GM19328 (cell line): ENCODE data around the gene PTPRD.

ENCODE experiments used
- ATAC-seq: cut with Tn5 transposase; IDR thresholded peaks from one replicate; pipeline ENCODE4 v1.9.1; 2021; ENCODE audit warnings: mild to moderate bottlenecking, moderate library complexity; ENCODE audit not compliant: unreplicated experiment

The PTPRD gene

DNA sequence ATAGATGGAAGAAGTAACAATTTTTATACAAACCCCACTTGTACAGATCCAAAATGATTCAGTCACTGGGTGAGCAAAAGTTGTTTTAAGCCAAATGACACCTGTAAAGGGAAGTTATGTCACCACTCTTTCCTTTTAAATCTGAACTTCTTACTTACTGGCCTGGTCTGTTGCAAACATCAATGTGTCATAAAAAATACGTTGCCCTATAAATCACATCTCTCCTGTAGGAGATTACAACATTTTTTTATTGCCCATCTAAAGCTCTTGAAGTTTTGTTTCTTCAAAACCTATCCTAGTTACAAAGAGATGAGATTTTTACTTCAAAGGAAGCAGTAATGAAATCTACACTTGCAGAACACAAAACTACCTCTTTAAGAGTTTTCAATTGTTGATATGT is 1725.4 kb downstream of the PTPRD start:
- ATAC-seq, result no peak

DNA sequence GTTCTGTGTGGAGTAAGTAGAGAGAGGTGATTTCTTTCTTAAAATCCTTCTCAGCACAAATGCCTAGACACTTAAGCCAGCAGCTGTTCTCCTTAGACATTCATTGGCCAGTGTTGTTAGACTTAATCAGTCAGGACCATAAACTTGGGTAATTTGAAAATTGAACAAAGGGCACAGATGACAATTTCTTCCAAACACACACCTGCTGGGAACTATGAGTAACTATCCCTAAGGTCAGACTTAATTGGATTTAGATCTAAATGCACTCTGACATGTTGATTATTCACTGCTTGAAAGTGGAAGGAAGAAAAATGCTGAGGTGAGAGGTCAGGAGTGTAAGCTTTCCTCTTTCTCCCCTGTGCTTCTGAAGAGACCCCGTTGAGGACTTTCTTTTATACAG is 1729.5 kb downstream of the PTPRD start:
- no peak for ATAC-seq

DNA sequence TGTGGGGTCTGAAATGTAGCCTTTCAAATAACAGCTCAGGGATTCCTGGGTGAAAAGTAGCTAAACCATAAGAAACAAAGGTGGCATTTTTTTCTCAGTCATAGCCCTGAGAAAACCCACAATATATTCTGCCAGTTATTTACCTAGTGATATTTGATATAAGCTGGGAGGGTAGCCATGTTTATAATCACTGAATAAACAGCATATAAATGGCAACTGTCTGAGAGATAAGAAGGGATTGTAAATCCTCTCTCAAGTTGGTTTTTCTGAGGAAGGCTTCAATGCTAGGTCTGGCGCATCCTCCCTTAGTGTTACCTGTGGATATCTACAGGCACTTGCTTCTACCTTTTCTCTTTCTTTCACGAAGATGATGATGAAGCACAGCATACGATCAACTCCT is 1732.7 kb downstream of the PTPRD start:
- ATAC-seq, result no peak

DNA sequence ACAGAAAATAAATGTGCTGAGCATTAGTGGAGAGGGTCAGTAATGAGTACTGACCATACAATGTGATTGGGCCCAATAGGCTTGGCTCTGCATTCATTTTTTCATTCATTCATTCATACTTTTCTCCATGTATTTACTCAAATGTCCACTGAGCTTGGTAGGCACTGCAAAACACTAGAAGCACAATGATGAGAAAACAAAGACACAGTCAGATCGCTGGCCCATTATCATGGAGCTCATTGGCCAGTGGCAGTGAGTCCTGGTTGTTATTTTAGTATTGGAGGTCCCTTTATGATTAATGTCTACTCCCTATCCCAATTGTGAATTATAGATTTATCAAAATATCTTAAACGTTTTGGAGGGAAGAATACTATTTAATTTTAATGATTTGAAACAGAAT is 1733.5 kb downstream of the PTPRD start:
- no peak for ATAC-seq

DNA sequence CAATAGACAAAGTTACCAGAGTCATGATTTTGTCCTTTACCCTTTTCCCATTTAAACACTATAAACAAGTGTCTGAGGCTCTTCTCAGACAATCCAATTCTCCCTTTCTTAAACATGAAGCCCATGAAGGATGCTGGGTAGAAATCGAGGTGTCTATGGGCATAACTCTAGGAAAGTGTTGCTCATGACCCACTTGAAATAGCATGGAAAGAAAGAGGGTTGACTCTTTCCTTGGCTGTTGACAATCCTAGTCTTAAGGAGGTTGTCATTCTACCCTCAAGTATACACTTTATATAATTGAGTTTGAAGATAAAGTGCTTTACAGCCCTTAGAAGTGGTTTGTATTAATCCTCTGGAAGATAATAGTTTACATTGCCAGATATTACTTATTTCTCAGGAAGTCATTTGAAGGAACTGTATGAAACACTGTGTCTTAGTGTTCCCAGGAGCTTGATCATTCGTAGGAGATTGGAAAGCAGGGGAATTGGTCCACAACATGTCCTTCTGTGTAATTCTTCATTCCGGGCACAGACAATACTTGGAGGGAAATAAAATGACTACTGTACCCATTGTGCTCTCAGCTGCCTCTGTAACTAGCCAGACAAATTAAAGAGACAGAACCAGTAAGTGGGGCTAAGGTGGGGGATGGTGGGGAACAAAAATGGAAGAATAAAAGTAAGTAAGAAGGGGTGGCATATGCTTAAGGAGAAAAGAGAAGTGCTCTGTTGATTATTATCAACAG is 1734.9 kb downstream of the PTPRD start:
- no peak for ATAC-seq

DNA sequence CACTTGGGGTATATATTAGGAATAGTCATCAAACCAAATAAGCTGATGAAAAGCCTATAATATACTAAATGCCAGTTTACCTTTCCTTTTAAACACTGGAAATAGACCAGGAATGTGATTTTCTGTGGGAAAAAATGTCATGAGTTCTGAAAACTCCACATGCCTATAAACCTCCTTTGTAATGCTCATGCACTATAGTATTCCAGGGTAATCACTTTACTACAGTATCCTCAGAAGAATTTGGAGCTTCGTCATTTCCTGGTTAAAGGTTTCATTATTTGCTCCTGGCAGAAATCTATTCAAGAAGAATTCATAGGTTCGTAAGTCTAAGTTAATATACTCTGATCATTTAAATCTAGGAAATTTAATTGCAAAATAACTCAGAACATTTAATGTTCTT is 1736.5 kb downstream of the PTPRD start:
- no peak for ATAC-seq

DNA sequence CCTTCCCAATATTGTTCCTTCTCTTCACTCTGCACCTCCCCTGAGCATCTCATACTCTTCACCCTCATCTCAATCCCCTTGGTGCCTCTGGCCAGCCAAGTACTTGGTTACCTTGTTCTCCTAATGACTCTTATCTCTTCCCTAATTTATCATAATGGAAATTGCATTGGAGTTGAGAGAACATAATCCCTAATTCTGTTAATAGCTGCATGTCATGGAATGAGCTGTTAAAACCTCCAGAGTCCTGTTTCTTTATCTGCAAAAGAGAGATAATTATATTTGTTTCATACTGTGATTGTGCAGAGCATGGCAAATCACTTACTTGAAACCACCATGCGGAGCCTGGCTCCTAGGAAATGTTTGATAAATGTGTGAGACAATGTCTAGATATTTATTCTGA is 1738.3 kb downstream of the PTPRD start:
- no peak for ATAC-seq

DNA sequence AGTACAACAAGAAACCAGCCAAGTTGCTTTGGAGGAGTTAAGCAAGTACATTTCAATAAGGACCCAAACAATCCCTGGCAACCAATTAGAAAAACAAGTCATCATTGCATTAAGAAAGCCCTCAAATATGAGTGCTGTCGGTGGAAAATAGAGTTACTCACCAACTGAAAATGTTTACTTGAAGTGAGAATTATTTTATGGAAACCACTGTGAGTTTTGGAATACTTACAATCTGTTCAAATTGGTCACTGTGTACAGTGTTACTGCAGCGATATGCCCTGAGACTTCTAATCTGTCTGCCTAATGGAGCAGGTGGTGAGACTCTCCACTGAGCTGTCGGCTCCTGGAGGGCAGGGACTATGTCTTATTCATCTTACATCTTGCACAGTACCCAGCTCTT is 1740.0 kb downstream of the PTPRD start:
- ATAC-seq, result no peak

DNA sequence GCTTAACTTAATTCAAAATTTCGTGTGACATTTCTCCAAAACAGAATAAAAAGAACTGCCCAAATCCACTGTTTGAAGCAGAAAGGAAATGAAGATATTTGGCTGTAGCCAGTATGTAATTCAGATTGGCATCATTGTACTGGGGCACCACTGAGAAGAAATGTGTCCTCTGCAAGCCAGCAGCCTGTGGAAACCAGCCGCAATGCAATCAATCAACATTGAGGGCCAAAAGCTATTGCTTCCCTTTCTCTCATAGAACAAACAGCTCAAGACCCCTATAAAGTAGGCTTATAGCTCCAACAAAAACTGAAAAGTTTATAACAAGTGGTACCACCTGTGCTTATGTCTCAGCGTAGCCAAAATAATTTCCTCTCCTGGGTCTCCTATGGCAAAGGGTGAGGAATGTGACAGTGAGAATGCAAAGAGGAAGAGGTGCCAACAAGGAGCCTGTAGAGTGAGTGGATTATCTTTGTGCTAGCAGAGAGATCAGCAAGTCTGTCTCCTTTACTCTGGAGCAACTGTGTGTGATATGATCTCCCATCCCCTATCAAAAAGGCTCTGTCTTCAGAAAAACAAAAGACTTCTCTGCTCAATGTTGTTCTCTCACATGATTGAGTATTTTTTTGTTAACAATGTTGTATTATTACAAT is 1740.9 kb downstream of the PTPRD start:
- ATAC-seq, result no peak

DNA sequence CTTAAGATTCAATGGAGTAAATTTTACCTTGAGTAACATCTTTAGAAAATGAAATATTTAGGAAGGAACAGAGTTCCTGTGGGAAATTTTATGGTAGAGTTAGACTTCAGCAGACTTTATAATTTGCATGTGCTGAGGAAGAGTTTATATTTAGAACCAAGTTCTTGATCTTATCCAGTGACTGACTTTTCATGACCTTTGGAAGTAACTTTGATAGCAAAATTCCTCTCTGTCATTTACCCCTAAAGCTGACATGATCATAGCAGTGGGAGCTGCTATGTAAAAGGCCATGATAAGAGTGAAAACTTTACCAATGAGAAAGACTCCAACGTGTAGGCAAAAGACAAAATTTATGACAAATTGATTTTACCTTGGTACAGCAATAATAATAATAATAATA is 1741.4 kb downstream of the PTPRD start:
- no peak for ATAC-seq

DNA sequence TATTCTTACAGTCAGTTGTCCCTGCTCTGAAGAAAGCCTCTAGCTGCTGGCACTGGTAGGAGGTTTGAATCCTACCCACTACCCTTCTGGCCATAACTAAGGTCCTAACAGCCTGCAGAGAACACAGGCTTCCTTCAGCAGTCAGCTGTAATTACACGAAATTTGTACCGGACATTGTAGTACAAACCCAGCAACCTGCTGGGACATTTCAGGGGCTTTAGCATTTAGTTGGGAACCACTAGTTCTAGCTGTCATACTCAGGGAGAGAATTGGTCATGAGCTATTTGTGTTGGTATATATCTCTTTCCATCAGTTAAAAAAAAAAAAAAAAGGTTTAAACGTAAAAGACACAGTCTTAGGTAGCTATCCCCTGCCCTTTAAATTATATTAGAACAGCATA is 1743.0 kb downstream of the PTPRD start:
- no peak for ATAC-seq

DNA sequence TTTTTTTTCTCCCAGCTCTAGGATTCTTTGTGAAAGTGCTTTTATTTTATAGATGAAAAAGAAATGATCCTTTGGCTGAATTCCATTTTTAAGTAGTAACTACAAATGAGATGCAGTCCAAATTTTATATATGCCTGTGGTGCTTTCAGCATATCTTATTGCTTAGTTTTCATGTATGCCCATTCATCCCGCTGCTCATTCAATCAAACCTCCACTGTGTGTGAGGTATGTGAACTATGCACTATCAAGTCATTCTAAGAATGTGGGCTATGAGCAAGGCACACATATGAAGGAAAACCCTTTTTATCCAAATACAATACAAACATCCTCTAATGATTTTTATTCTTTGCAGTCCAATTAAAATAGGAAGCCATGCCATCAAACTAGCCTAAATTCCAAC is 1744.2 kb downstream of the PTPRD start:
- no peak for ATAC-seq

DNA sequence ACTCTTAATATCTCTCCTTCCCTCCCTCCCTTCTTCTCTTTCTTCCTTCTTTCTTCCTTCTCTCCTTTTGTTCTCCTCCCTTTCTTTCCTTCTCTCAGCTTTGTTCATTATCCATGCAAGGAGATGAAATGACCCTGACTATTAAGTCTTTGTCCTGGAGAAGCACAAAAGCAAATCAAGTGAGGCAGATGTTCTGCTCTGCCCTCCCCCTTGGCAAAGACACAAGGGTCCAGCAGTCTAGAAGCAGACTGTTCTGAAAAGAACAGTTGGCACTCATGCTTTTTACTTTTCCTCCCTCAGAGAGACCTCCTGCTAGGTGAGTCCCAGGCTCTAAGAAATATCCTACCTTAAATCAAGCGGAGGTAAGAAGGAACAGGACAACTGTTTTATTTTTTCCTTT is 1745.7 kb downstream of the PTPRD start:
- ATAC-seq, result no peak

DNA sequence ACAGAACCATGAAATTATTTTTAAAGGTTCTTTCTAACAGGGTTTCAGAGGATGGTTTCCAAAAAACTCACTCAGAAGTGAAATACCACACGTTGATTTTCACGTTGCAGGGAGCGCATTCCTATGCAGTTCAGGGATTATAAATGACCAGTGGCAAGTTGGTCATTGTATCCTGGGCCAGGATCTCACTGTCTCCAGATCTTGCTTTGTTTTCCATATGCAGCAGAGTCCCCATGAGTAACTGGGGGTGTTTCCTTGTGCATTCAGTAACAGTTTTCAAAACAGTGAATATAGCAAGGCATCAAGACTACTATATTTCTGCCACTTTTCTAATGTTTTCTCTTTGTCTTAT is 1748.3 kb downstream of the PTPRD start:
- ATAC-seq, result no peak

DNA sequence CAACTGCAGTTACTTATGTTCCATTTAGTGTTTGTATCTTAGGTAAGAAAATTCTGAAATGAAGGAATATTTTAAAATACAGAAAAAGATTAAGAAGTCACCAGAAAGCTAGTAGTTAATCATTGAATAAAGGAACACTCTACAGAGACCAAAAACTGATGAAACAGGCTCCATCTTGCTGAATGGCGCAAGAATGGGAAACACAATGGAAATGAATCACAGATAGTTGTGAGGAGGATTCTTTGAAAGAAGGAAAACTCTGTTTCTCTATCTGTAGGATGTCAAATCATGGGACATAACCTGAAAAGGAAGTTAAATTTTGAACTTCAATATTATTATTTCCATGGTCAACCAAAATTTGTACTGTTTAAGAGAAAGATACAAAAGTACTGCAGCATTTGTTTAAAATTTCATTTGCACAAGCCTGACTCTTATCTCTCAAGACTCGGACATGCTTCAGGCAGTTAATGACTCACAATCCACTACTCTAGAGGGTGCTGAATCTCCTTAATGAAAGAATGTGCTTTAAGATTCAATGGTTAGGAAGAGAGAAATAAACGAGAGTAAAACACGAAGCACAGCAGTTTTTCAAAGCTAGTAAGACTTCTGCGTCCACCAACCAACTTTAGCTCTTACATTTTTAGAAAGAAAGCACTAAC is 1748.8 kb downstream of the PTPRD start:
- no peak for ATAC-seq

DNA sequence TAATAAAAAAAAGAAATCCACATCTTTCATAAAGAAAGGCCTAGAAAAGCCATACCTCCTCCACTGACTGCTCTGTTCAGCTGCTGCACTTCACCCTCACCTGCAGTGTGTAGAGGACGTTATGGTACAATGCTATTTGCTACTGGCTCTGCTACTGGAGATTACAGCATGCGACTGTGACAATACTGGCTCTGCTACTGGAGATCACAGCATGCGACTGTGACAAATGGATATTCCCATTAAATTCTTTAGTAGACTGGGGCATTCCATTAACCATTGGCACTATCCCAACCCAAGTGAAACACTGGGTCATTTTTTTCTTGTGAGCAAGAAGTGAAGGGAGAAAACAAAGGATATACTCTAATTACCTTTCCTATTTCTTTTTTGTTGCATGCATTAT is 1749.7 kb downstream of the PTPRD start:
- ATAC-seq, result no peak

DNA sequence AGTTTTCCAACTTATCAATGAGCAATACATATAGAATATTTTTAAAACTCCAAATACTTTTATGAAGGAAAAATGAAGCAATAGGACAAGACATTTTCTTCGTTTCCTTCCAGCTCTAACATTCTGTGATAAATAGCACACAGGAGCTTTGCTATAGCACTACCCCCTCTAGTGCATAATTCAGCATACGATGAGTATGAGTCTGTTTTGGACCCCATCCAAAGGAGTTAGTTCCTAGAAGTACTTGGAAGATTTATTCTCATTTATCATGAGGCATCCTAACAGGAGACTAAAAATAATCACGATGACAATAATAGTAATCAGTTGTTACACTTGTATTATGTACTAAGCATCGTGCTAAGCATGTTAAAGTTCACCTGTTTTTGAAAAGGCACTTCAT is 1751.9 kb downstream of the PTPRD start:
- ATAC-seq, result no peak

DNA sequence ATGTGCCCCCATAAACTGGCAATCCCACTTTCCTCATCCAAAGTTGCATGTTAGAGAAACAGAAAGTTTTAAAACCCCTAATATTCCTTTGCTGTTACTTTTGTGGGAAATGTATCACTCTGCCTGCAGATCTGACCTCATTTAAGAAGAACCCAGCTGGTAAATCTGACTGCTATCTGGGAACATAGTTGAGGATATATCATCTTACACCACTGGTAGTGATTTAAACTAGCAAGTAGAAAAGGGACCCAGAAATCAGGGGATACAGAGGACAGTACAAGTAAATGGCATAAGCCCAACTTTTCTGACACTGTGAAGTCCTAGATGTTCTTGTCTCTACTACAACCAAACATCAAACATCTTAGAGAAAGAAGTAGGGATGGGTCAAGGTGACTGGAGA is 1752.7 kb downstream of the PTPRD start:
- no peak for ATAC-seq

DNA sequence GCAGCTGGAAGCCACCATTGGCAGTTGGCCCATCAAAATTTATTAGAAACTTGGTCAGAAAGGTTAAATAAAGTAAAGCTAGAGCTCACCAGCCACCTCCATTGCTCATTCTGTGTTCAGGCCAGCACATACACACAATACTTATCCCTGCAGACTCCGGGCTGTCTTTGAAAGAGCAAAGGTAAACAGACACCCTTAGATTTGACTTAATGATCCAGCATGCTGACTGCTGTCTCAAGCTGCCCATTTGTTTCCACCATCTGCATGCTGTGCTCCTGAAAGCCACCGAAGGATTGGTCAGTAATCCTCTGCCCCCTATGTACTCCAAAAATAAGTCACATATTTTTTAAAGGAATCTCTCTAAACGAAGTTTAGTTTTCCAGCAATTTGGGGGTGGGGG is 1753.4 kb downstream of the PTPRD start:
- ATAC-seq, result no peak

DNA sequence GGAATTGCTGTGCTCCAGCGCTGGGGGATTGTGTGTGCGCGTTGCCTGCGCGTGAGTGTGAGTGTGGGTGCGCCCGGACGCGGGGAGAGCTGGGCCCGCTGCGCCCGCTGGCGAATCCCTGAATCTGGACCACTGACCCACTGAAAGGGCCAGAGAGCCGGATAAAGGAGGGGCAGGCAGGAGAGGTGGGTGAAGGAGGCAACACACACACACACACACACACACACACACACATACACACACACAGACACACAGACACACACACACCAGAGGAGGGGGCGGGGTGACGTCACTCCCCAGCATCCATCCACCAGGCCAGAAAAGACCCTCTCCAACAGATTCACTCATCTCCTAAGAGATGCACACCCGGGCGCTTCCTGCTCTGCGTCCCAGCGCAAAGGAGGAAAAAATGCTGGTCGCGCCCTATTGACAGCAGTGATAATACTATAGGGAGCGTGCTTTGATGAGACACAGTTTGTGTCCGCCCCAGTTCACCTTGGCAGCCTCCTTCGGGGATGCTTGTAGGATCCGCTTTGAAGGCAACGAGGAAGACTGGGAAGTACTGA is 1754.1 kb downstream of the PTPRD start:
- ATAC-seq, result no peak

DNA sequence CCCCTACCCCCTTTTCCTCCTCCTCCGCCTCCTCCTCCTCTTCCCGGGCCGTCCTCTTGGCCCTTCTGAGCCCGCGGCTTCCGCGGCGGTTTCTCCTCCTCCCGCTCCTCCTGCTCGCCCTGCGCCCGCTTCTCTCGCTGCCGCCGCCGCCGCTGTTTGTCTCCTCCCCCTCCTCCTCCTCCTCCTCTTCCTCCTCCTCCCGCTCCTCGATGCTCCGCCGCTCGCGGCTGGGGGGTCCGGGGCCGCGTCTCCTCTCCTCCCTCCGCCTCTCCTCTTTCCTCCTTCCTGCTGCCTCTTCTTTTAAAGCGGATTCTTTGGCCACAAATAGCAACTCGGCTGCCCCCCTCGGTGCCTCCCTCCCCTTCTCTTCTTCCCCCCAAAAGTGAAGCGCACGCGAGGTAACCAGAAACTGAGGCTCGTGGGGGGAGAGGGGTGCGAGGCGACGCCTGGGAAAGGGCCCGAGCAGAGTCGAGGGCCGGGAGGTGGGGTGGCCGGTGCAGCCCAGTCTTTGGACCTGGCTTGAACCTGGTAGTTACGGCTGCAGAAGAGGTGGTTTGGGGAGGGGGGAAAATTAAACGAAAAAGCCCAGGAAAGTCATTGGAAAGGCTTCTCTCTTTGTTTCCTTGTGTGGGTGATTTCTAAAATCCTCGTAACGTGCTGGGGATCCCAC is 1754.7 kb downstream of the PTPRD start:
- no peak for ATAC-seq
